ENCODE results near the gene TF. TPM values are rescaled to one million over a fixed set of nuclear protein-coding genes. Genes with fewer than 3 reads are reported as not detected.

Gene TF
- total RNA-seq, 1 donor from 2014 or later, result 1.3 TPM

GRCh38 chr3:133761605-133762484 lies 15.7 kb downstream of the TF start:
- DNase-seq, result no peak
- Histone ChIP-seq H3K4me3 (no peak overlapping the region), H3K9me3 (replicated peaks) (no peaks in the 10 kb centered on the region), H3K27ac (replicated peaks) (no peak overlapping the region), H3K36me3 (no peaks in the 10 kb centered on the region), H3K27me3 (ENCODE audit: low read depth) (no peaks in the 10 kb centered on the region), H3K4me1 (peaks cover 15% of the 10 kb centered on the region)
- TF ChIP-seq CTCF (IDR thresholded peaks at IDR 0.05; ENCODE audit: borderline replicate concordance), result no peak
- intact Hi-C loops (cut with micrococcal nuclease), result no loop called here

- intact Hi-C loops (cut with micrococcal nuclease), result no loop called here
- no peak overlapping the region for H3K27ac ChIP-seq (replicated peaks)
- DNase-seq, result no peak
- H3K9me3 ChIP-seq (replicated peaks), result no peaks in the 10 kb centered on the region
- H3K4me1 ChIP-seq, result peaks cover 15% of the 10 kb centered on the region
- H3K4me3 ChIP-seq, result no peak overlapping the region
- H3K27me3 ChIP-seq (ENCODE audit: low read depth), result no peaks in the 10 kb centered on the region
- H3K36me3 ChIP-seq, result no peaks in the 10 kb centered on the region
- TF ChIP-seq CTCF (IDR thresholded peaks at IDR 0.05; ENCODE audit: borderline replicate concordance), result no peak
Measured at GRCh38 chr3:133762539-133762938, 16.3 kb downstream of the TF start.

GRCh38 chr3:133763797-133764683 lies 17.8 kb downstream of the TF start:
- Histone ChIP-seq H3K27ac (replicated peaks) (no peak overlapping the region), H3K9me3 (replicated peaks) (no peaks in the 10 kb centered on the region), H3K4me1 (peaks cover 15% of the 10 kb centered on the region), H3K36me3 (no peaks in the 10 kb centered on the region), H3K27me3 (ENCODE audit: low read depth) (no peaks in the 10 kb centered on the region), H3K4me3 (no peak overlapping the region)
- no peak for TF ChIP-seq CTCF (IDR thresholded peaks at IDR 0.05; ENCODE audit: borderline replicate concordance)
- no peak for DNase-seq
- intact Hi-C loops (cut with micrococcal nuclease), result no loop called here

- intact Hi-C loops (cut with micrococcal nuclease), result no loop called here
- Histone ChIP-seq H3K27ac (replicated peaks) (no peak overlapping the region), H3K9me3 (replicated peaks) (no peaks in the 10 kb centered on the region)
Measured at GRCh38 chr3:133765256-133765655, 19.1 kb downstream of the TF start.

More at GRCh38 chr3:133765256-133765655, 19.1 kb downstream of the TF start:
- H3K36me3 ChIP-seq, result no peaks in the 10 kb centered on the region
- H3K4me1 ChIP-seq, result peaks cover 15% of the 10 kb centered on the region
- H3K27me3 ChIP-seq (ENCODE audit: low read depth), result no peaks in the 10 kb centered on the region
- TF ChIP-seq CTCF (IDR thresholded peaks at IDR 0.05; ENCODE audit: borderline replicate concordance), result no peak
- no peak overlapping the region for H3K4me3 ChIP-seq
- no peak for DNase-seq
